Mucosa of descending colon (tissue), 3 donors: ENCODE measurements around the gene ACIN1. TPM values are rescaled to one million over a fixed set of nuclear protein-coding genes. Genes with fewer than 3 reads are reported as not detected.

Experiments
- ATAC-seq: fragments of 200-7000 bp; cut with Tn5 transposase; one replicate; pipeline ENCODE4 v1.9.1; 2020; ENCODE audit warnings: mild to moderate bottlenecking, moderate library complexity
- DNase-seq, 3 donors: peaks; one replicate each; pipeline ENCODE4 v3.0.0-alpha.2; 2020
- H3K36me3 ChIP-seq: fragments of 200-600 bp; one replicate; pipeline ENCODE4 v1.8.0; 2021; ENCODE audit warnings: low read depth, mild to moderate bottlenecking
- H3K4me1 ChIP-seq: fragments of 200-600 bp; one replicate; pipeline ENCODE4 v1.8.0; 2021; ENCODE audit warnings: low read depth, mild to moderate bottlenecking
- H3K4me3 ChIP-seq: fragments of 200-600 bp; one replicate; pipeline ENCODE4 v1.8.0; 2021; ENCODE audit warnings: mild to moderate bottlenecking
- H3K9me3 ChIP-seq: fragments of 200-600 bp; one replicate; pipeline ENCODE4 v1.8.0; 2021; ENCODE audit warnings: mild to moderate bottlenecking
- intact Hi-C, 2 donors: fragments of 100-400 bp; cut with DNase I in 1 of 2; cut with micrococcal nuclease in 1 of 2; formaldehyde crosslinking; loops; one replicate each; pipeline versions ENCODE4 v1.11.0 to v1.11.1; 2022; cut with DNase I, micrococcal nuclease
- total RNA-seq, 3 donors: library from RNA; stranded (reverse); fragmentation: NEBNext Ultra II Directional in 2 of 3; extraction: Animal tissue kit (Norgen Biotek cat#: 25700) in 2 of 3; gene quantifications; one replicate each; pipeline versions ENCODE4 v1.2.1 to v1.2.4, GENCODE V29; 2021 to 2023
- TF ChIP-seq, protein P1 (sequence below): fragments of 200-600 bp; IDR thresholded peaks from one replicate; pipeline ENCODE4 v1.8.0; 2022; ENCODE audit warnings: antibody characterized with exemption, mild to moderate bottlenecking
- donor health status: DM: no; HTN: no; CAD: no; lungs with moderate emphysema.
- donor health status: DM: no; HTN: no; CAD: no.
- donor health status: DM: no; HTN: yes; CAD: no.

ACIN1 gene
- total RNA-seq, 3 donors from 2014 or later: 143 to 172 (median 170) TPM

GRCh38 chr14:23009939-23010726 is 84.8 kb downstream of the ACIN1 start, which contains the start of gene C14orf93:
TSS of gene C14orf93 (minus strand) at chr14:23010143. CDS start at chr14:22999023, 11,120 bp downstream.
- peak; percentile 72 for ATAC-seq
- Histone ChIP-seq H3K4me3 (peak within 1 kb of the TSS; percentile 18), H3K9me3 (no peaks in the 10 kb centered on the region), H3K4me1 (peaks cover 7% of the 10 kb centered on the region), H3K36me3 (no peaks in the 10 kb centered on the region)
- DNase-seq: peak; percentile 89 to 92 (median 90)
- TF ChIP-seq, protein P1, sequence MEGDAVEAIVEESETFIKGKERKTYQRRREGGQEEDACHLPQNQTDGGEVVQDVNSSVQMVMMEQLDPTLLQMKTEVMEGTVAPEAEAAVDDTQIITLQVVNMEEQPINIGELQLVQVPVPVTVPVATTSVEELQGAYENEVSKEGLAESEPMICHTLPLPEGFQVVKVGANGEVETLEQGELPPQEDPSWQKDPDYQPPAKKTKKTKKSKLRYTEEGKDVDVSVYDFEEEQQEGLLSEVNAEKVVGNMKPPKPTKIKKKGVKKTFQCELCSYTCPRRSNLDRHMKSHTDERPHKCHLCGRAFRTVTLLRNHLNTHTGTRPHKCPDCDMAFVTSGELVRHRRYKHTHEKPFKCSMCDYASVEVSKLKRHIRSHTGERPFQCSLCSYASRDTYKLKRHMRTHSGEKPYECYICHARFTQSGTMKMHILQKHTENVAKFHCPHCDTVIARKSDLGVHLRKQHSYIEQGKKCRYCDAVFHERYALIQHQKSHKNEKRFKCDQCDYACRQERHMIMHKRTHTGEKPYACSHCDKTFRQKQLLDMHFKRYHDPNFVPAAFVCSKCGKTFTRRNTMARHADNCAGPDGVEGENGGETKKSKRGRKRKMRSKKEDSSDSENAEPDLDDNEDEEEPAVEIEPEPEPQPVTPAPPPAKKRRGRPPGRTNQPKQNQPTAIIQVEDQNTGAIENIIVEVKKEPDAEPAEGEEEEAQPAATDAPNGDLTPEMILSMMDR: no peak
- intact Hi-C loops: no loop called here

DNA sequence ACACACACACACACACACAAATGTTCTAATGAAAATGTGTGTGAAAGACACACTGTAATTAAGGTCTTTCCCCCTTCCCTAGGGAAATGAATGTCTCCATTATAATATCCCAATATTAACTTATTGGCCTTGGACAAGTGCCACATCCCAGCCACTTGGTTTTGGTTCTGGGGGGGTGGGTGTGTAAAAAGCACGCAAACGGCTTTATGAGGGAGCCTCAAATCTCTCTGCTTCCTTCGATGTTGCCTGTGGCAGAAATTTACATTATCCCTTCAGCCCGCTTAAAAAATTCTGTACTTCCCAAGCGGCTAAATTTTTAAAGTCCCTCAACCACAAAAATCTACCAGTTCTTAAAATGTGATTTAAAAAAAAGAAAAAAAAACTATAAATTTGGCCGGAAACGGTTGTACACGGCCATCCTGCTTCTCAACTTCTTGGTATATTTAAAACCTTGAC is 85.4 kb downstream of the ACIN1 start:
- Histone ChIP-seq H3K4me1 (peaks cover 7% of the 10 kb centered on the region), H3K36me3 (no peaks in the 10 kb centered on the region), H3K9me3 (no peaks in the 10 kb centered on the region), H3K4me3 (peak overlapping the region; percentile 18)
- intact Hi-C loops: no loop called here
- DNase-seq (peak in 1 of 3 donors; percentile 22), ATAC-seq (no peak)
- TF ChIP-seq, protein P1: no peak

DNA sequence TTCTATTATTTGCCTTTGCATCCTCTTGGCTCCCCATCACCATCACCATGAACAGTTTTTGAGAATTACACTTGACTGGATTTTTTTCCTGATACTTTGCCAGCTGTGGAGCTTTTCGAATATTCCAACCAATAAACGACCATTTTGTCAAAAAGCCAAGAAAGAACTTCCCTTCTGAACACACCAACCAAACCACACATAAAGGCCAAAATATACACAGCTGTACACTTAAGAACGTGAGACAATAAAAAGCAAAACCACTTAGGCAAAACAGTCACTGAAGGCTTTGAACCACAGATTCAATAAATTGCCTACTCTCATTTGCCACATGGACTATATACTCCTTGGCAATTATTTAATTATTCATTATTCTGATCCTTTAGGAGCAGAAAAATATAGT is 86.1 kb downstream of the ACIN1 start:
- ATAC-seq: no peak
- intact Hi-C loops: no loop called here

More for the DNA sequence above, 86.1 kb downstream of the ACIN1 start:
- TF ChIP-seq, protein P1: no peak
- no peak for DNase-seq
- no peaks in the 10 kb centered on the region for H3K36me3 ChIP-seq
- peaks cover 7% of the 10 kb centered on the region for H3K4me1 ChIP-seq
- no peaks in the 10 kb centered on the region for H3K9me3 ChIP-seq
- no peak overlapping the region for H3K4me3 ChIP-seq

Other genes with a start within 250 kb of the ACIN1 start
- 100 to 1,000 TPM; 218 to 276 (median 245) TPM for gene LRP10, start 223.4 kb downstream of the ACIN1 start, total RNA-seq
- gene REM2, start 211.9 kb downstream of the ACIN1 start, total RNA-seq: under 1 TPM; 0.35 to 0.66 (median 0.51) TPM
- 10 to 100 TPM; 74.1 to 97.9 (median 75.3) TPM for gene RBM23, start 176.0 kb downstream of the ACIN1 start, total RNA-seq
- 10 to 100 TPM; 47.7 to 55.1 (median 50.2) TPM for gene PRMT5, start 165.8 kb downstream of the ACIN1 start, total RNA-seq
- 10 to 100 TPM; 34.0 to 42.8 (median 41.4) TPM for gene HAUS4, start 138.0 kb downstream of the ACIN1 start, total RNA-seq
- gene AJUBA, start 112.6 kb downstream of the ACIN1 start, total RNA-seq: 1 to 10 TPM; 1.5 to 4.7 (median 2.3) TPM
- 10 to 100 TPM; 11.0 to 16.3 (median 11.8) TPM for gene C14orf93, start 85.0 kb downstream of the ACIN1 start, total RNA-seq
- gene PSMB5, start 60.2 kb downstream of the ACIN1 start, total RNA-seq: 10 to 100 TPM; 54.4 to 94.3 (median 92.5) TPM
- gene PSMB11, start 52.9 kb downstream of the ACIN1 start, total RNA-seq: not detected
- 1 to 10 TPM; 2.7 to 4.8 (median 4.4) TPM for gene CDH24, start 37.6 kb downstream of the ACIN1 start, total RNA-seq
- 10 to 100 TPM; 46.6 to 48.3 (median 48.0) TPM for gene C14orf119, start 369 bp upstream of the ACIN1 start, total RNA-seq
- gene CIROP, start 9.9 kb upstream of the ACIN1 start, total RNA-seq: under 1 TPM in 1 of 3 donors, not detected in 2; 0.13 TPM
- not detected for gene CEBPE, start 24.1 kb upstream of the ACIN1 start, total RNA-seq
- gene SLC7A8, start 88.5 kb upstream of the ACIN1 start, total RNA-seq: 10 to 100 TPM; 16.0 to 26.4 (median 22.0) TPM
- gene RNF212B, start 142.8 kb upstream of the ACIN1 start, total RNA-seq: not detected
- 10 to 100 TPM; 15.3 to 18.3 (median 17.3) TPM for gene HOMEZ, start 191.0 kb upstream of the ACIN1 start, total RNA-seq
- 10 to 100 TPM; 16.2 to 17.3 (median 17.1) TPM for gene PPP1R3E, start 207.7 kb upstream of the ACIN1 start, total RNA-seq
- 100 to 1,000 TPM in 1 of 3 donors, 10 to 100 TPM in 2; 40.6 to 116 (median 41.4) TPM for gene BCL2L2, start 211.7 kb upstream of the ACIN1 start, total RNA-seq
- gene PABPN1, start 226.3 kb upstream of the ACIN1 start, total RNA-seq: 100 to 1,000 TPM; 157 to 185 (median 157) TPM